ENCODE measurements around the gene MAGI2.

The MAGI2 gene

DNA sequence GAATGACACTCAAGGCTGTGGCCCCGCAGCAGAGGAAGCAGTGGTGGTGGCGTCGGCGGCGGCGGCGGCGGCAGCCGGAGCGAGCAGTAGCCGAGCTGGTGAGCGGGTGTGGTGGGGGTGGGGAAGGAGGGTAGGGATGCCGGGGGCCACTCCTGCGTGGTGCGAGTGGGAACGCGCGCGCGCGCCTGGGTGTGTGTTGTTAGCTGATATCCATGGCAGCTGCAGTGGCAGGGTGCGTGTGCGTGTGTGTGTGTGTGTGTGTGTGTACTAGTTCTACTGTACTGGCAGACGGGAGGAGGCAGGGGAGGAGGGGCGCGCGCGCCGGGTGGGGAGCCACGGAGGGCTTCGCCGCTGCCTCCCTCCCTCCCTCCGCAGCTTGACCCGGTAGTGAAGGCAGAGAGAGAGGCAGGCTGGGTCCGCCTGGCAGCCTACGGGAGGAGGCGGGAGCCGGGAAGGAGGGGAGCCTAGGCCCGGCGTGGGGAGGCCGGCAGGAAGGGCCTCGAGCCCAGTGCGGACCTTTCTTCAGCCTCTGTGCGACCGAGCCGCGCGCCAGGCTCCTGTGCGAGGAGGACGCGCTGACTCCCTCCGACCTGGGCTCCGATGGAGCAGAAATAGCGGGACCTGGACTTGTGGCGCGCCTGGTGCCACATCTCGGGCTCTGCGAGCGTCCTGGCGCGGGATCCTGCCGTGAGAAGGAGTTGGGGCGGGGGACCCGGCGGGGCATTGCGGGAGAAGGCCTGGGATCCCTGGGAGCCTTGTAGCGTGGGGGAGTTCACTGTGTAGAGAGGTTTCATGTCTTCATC, at the start of gene MAGI2:
MAGI2 (minus strand) TSS at position 110 of the 803 bp plus-strand sequence. CDS start 347 bp downstream, outside the sequence.
- peak; percentile 77 for DNase-seq (ENCODE audit: low spot score)

DNA sequence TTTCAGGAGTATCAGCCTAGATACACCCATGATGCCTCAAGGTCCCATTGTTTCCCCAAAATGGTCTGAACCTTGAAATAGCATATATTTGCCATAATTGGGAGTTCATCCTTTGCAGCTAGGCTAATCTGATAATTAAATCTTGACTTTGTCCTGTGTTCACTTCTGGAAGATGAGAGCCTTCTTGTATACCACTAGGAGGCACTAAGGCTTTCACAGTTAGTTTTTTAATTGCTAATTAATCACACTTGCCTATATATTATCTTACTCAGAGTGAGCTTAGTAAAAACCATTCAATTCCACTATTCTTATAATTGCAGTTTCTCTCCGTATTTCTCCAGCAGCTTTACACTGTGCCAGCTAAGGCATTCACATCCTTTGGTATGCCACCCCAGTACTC, 48.7 kb upstream of the MAGI2 start:
- DNase-seq (ENCODE audit: low spot score) = no peak

DNA sequence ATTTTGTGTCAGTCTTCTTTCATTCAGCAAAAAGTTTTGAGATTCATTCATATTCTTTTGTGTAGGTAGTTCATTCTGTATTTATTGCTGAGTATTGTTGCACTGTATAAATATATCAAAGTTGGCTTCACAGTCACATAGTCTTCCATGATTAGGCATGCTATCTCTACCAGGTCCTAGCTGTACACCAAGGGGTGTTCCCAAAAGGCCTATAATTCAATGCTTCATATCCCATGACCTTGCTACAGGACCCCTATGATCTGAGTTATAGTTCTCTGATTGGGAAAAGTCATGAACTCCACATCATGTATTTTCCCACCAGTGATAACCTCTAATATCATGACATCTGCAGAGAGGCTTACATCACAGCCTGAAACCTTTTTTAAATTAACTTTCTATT, 47.3 kb upstream of the MAGI2 start:
- no peak for DNase-seq (ENCODE audit: low spot score)

DNA sequence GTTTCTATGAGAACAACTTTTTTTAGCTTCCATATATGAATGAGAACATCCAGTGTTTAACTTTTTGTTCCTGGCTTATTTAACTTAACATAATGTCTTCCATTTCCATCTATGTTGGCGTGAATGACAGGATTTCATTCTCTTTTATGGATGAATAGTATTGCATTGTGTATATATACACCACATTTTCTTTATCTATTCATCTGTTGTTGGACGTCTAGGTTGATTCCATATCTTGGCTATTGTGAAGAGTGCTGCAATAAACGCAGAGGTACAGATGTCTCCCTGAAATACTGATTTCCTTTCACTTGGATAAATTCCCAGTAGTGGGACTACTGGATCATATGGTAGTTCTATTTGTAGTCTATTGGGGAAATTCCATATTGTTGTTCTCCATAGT, 44.3 kb upstream of the MAGI2 start:
- DNase-seq (ENCODE audit: low spot score) = no peak

DNA sequence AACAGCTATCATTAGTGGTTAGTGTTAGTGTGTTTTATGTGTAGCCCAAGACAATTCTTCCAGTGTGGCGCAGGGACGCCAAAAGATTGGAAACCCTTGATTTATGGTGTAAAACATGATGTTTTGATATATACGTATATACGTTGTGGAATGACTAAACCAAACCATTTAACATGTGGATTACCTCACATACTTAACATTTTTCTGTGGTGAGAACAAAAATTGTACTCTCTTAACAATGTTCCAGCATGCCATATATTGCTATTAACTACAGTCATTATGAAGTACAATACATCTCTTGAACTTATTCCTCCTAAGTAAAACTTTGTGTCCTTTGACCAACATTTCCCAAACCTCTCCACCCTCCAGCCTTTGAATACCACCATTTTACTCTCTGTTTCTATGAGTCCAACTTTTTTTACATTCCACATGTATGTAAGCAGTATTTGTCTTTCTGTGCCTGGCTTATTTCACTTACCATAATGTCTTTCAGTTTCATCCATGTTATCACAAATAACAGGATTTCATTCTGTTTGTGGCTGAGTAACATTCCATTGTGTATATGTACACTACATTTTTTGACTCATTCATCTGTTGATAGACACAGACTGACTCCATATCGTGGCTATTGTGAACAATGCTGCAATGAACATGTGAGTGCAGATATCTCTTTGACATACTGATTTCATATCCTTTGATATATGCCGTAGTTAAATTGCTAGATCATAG, 42.2 kb upstream of the MAGI2 start:
- peak; percentile 9 for DNase-seq (ENCODE audit: low spot score)

DNA sequence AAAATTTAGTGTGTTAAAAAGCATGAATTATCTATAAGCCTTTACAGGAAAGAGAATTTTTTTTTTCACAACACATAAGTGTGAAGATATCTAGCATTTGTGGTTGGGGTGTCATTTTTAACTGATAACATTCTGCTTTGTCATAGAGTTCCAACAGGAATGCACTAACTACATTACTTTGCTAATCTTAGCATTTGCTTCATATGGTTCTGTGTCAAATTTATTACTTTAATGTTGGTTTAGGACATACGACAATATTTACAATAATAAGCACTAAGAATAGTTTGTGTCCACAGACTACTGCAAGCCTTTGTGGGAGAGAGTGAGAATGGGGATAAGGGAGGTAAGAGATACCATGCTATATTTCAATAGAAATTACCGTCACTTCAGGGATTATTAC, 40.6 kb upstream of the MAGI2 start:
- DNase-seq (ENCODE audit: low spot score) = no peak

DNA sequence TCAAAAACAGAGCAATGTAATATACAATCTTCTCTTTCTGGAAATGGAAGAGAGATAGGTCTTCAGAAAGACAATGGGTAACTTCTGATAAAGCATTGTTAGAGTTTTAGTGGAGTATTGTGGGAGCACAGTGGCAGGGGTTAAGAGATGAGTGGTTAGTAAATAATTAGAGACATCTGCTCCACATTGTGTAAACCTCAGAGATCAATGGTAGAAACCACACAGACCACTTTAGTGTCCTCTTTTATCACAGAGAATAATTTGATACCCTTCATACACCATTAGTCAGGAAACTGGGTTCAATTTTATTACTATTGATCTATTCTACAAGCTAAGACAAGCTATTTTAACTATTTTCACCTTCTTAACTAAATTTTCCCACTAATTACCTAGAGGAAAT, 35.9 kb upstream of the MAGI2 start:
- no peak for DNase-seq (ENCODE audit: low spot score)

DNA sequence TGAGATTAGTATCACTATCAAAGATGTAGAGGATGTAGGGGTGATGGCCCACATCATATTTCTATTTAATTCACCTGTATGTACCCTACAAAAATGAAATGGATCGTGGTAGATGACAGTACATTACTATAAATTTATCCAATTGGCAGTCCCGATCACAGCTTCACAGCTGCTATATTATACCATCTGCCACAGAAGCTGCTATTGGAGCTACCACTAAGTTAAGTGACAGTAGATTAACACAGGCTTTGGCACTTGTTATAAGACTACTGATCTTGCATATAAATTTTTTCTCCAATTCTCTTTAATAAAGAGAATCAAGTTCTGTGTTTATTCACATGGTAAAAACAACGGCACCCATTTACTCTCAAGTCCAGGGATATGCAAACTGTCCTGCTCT, 24.9 kb upstream of the MAGI2 start:
- no peak for DNase-seq (ENCODE audit: low spot score)

DNA sequence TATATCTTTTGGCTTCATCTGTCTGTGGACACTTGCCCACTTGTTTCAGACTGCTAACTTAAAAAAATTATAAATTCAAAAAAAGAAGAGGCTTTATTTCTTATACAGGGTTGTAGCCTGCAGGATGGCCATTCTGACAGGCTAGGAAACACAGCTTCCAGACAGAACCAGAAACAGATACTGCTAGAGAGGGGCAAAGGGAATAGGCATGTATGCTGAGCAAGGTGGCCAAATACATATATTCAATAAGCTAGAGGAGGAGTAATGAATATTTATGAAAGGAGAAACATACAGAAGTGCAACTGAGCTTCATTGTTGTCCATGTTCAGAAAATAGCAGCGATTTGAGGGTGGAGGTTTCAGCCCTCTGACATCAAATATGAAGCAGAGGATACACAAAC, 22.0 kb upstream of the MAGI2 start:
- DNase-seq (ENCODE audit: low spot score) = no peak

DNA sequence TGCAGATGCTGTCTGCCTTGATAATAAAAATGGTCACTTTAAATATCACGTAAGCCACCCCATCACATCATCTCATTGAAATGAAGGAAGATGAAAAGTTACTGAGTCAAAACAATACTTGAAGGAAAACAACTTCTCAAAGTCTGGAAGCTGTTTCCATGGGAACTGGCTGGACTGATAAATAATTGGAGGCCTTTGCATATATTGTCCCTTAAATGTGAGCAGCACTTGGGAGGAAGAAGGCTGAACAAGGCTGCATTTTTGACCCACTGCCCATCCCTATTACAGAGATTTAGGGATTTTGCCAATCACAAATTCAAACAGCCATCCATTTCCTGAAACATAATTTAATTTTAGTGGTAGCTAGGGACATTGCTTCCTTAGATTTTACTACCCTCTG, 18.2 kb upstream of the MAGI2 start:
- no peak for DNase-seq (ENCODE audit: low spot score)

DNA sequence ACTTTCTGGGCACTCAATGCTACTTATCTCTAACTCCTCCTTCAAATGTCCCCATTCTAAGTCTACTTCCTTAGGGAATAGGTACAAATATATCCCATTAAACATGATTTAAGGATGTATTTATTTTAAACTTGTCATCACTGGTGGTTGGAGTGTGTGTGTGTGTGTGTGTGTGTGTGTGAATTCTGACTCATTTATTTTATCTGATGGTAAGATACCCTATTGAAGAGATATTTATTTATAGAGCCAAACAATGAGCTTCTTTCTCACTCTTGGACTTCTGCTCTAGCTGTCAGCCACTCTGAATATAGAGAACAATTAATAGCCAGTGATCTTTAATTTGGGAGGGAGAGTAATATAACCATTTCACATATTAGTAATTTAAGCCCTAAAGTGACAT, 17.8 kb upstream of the MAGI2 start:
- no peak for DNase-seq (ENCODE audit: low spot score)

DNA sequence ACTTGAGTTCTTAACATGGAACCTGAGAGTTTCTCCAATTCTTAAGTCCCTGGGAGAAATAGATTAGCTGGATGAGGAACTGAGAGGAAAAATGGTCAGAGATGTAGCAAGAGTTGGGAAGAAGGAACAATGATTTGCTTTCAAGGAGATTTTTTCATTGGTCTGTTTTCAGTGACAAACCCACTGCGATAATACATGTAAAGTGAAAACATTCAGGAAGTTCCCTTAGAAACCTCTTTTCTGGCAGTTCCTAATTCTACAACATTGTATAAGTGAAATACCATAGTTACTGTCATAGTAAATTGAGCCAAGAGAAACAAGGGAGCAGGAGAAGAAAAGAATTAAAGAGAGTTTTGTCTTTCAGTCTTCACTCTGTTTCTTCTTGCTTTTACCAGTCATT, 12.1 kb upstream of the MAGI2 start:
- no peak for DNase-seq (ENCODE audit: low spot score)

DNA sequence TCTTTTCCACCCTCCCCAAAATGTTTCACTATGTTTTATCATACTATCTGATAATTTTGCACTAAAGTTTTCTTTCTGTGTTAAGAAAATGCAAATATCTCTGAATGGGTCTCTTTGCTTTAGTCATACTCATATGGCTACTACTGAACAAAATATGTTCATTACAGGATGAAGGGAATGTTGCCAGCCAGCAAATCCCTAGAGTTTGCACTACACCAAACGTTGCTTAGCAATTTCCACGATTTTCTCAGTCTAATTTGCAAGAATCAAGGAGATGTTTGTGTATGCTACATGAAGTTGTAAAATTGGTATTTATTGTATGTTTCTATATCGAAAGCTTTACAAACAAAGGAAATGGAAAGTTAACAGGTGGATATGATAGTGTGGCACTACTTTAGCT, 10.6 kb upstream of the MAGI2 start:
- no peak for DNase-seq (ENCODE audit: low spot score)

DNA sequence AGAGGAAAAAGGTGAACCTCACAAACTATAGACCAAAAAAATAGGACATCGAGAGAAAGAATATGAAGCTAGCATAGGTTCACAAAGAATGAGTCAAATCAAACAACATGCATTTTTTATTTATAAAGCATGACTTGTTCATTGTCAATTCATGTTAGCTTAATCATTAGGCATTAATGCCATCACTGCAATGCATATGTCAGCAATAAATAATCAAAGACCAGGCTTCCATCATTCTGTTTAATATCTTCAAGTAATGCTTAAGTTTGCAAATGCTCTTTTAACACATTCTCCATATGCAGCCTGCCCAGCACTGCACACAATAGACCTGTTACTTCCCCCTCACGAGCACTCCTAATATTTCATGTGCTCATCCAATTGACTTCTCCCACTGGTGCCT, 8.9 kb upstream of the MAGI2 start:
- no peak for DNase-seq (ENCODE audit: low spot score)

DNA sequence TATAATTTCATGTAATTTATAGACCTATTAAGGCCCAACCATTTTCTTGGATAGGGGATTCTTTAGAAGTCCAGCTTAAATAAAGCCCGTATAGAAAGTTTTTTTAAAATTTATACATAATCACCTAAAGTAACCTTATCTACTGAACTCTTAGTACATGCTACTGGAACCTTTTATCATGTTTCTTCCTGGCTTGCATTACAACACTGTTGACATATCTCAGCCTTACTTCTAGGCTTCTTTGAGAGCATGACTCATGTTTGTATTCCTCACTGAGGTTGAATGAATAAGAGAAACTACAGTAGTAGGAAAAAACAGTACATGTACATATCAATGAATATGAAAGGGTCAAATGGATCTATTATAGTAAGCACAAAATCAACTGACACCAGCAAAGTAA, 8.2 kb upstream of the MAGI2 start:
- DNase-seq (ENCODE audit: low spot score) = peak; percentile 34

DNA sequence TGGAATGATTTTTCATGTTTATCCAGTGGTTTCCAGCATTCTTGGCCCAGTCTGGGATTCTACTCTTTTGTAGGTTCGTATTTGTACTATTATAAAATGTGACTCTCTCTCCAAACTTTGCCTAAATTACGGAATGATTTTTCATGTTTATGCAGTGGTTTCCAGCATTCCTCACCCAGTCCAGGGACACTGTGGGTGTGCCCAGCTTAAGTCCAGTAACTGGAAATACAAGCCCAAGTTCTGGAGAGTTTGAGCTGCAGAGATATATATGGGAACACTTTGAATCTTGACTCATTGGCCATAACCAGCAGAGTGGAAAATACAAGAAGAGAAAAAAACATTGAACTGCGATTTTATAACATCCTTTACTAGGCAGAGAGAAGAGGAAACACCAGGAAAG, 5.9 kb upstream of the MAGI2 start:
- DNase-seq (ENCODE audit: low spot score) = peak; percentile 9

DNA sequence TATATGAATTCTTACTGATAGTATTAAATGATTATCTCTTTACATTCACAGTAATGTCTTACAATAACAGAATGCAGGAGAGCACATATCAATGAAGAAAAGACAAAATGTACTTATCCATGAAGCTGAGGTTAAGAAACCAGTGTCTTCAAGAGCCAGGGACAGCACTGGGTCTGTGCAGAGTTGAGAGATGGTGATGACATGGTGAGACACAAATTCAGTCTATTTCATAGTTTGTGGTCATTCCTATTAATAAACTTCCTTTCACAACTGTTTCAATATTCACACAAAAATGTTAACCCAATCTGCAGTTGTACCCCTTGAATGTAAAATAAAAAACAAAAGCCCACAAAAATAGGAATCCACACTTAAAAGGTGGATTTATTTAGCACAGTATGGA, 5.3 kb upstream of the MAGI2 start:
- no peak for DNase-seq (ENCODE audit: low spot score)

DNA sequence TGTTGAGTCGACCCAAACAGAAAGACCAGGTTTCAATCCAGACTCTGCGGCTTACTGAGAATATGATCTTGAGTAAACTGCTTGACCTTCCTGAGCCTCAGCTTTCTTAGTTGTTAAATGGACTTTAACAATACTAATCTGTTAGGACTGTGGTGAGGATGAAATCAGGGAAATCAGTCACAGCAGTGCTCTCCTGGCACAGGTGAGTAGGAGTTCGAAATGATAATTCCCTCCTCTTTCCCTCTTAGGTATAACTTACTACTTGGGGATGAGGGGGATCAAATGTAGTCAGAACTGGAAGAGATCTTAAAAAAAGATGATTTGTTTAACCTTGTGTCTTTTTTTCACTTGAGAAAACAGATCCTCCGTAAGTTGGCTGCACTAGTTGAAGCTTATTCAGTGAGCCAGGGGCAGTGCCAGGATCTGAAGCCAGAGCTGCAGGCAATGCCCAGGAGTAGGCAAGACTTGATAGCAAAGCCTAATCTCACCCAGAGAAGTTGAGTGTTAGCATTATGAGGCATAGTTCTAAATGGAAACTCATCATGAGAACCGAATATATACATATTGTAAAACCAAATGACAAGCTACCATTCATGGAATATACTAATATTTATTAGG, 1.8 kb upstream of the MAGI2 start:
- no peak for DNase-seq (ENCODE audit: low spot score)

DNA sequence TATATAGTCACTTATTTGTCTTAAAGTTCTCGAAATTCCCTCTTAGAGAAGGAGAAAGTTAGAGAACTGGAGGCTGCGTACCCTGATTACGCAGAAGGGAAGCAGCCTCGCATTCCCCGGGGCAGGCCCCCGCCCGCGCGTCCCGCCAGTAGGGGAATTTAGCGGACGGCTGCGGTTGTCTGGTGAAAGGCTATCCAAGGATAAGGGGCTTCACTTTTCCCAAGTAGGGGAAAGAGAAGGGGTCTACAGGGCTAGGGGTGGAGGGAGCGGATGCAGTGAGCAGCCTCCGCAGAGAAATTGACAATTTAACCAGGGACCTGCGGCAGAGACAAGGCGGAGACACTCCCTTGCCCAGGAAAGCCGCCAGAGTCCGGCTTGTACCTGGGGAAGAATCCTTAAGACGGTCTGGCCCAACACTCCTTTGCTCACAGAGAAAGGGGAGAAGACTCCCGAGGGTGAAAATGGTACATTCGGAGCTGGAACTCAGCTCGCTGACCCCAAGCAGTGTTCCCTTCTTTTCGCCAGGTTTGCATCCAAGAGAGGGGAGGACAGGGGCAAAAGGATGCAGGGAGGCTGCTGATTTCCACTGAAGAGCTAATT, 994 bp upstream of the MAGI2 start:
- peak; percentile 35 for DNase-seq (ENCODE audit: low spot score)

DNA sequence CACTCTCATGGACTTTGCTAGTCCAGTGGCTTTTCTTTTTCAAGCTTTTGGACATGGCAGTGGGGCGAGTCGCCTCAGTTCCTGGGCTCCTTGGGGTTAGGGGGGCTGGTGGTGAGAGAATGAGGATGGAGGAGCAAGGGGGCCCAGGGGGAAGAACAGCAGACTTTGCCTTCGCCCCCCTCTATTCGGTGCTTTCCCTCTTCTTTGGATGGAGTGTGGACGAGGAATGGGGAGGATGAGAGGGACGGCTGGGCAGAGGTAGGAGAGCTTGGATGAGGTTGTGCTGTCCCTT, 255 bp downstream of the MAGI2 start:
- no peak for DNase-seq (ENCODE audit: low spot score)

DNA sequence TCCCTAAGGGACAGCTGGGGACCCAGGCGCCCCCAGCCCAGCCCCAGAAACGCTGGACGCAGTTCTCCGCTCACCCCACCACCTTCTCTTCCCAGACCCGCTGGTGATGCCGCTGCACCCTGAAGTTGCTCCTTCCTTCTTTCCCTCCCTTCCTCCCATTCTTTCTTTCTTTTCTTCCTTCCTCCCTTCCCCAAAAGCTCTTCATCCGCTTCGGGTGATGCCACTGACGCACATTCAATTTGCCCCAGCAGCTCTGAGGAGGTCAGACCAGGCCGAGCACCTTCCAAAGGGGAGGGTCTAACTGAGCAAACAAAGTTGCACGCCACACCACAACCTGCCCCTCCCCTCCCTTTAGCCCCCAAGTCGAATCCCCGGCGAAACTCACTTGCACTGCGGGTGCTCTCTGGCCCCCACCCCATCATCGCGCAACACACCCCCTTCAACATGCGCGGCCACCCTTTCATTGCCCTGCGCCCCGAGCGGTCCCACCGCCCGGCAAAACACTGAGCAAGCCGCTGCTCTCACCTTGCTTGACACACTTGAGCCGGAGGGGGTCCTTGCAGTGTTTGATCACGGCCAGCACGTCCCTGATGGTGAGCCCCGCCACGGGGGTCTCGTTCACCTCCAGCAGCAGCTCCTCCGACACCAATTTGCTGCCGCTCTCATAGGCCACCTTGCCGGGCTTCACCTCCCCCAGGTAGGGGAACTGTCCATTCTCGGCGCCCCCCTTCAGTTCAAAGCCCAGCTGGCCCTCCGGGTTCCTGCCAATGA, 787 bp downstream of the MAGI2 start:
- peak; percentile 12 for DNase-seq (ENCODE audit: low spot score)

DNA sequence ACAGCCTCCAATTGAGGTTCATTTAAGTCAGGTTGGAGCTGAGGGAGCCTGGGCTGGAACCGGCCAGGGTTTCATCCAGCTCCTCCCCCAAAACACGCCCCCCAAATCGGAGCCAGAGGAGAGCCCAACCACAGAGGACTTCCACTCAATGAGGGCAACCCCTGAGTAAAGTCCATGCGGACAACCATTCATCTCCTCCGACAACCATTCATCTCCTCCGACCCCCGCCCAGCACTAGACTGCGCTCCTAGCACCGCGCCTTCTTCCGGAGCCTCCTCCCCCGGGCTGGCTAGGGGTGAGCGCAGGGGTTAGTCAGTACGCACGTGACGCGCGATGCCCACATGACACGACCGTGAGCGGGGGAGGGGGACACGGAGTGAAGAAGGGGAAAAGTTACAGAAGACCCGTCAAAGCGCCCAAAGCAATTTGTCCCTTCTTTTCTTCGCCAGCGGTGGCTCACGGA, 1.4 kb downstream of the MAGI2 start:
- DNase-seq (ENCODE audit: low spot score) = peak; percentile 86
